Osteocyte (in vitro differentiated cells): Measurements from ENCODE around the gene CELF4. TPM values are rescaled to one million over a fixed set of nuclear protein-coding genes. Genes with fewer than 3 reads are reported as not detected.
"Not testable (repeated sequence)": the region's sequence is repeated elsewhere in the genome, so short reads cannot be mapped to it uniquely, and the experiment has no call there.

Source experiments
- DNase-seq: peaks from one replicate; pipeline ENCODE4 v3.0.0; 2021; ENCODE audit warnings: mixed read lengths; ENCODE audit not compliant: unreplicated experiment; ENCODE audit errors: extremely low spot score
- H3K27ac Mint-ChIP-seq: one replicate; pipeline ENCODE4 v1.8.0; 2021; ENCODE audit warnings: mild to moderate bottlenecking, mixed read lengths; ENCODE audit not compliant: unreplicated experiment
- H3K27me3 Mint-ChIP-seq: one replicate; pipeline ENCODE4 v1.8.0; 2021; ENCODE audit warnings: mixed read lengths; ENCODE audit not compliant: unreplicated experiment
- H3K36me3 Mint-ChIP-seq: one replicate; pipeline ENCODE4 v1.8.0; 2021; ENCODE audit warnings: mixed read lengths; ENCODE audit not compliant: unreplicated experiment
- H3K4me1 Mint-ChIP-seq: one replicate; pipeline ENCODE4 v1.8.0; 2021; ENCODE audit warnings: mixed read lengths; ENCODE audit not compliant: unreplicated experiment
- H3K4me3 Mint-ChIP-seq: one replicate; pipeline ENCODE4 v1.8.0; 2021; ENCODE audit warnings: mild to moderate bottlenecking, moderate library complexity, mixed read lengths; ENCODE audit not compliant: unreplicated experiment
- H3K9me3 Mint-ChIP-seq: one replicate; pipeline ENCODE4 v1.8.0; 2021; ENCODE audit warnings: mixed read lengths; ENCODE audit not compliant: unreplicated experiment
- CTCF ChIP-seq: fragments of 200-600 bp; sonication (generic); IDR thresholded peaks from 2 replicates; pipeline ENCODE4 v1.5.0; 2021; ENCODE audit warnings: antibody characterized with exemption, mild to moderate bottlenecking, moderate library complexity
- total RNA-seq: library from RNA; stranded (reverse); gene quantifications from 2 replicates; pipeline ENCODE4 v1.2.1, GENCODE V29; 2021

CELF4 gene
- total RNA-seq, 1 donor from 2014 or later = not detected

- peaks cover 41% of the 10 kb centered on the region for H3K27me3 Mint-ChIP-seq
- H3K36me3 Mint-ChIP-seq = no peaks in the 10 kb centered on the region
- no peak overlapping the region for H3K4me3 Mint-ChIP-seq
- no peak for TF ChIP-seq CTCF
- no peaks in the 10 kb centered on the region for H3K9me3 Mint-ChIP-seq
- no peaks in the 10 kb centered on the region for H3K4me1 Mint-ChIP-seq
- no peak overlapping the region for H3K27ac Mint-ChIP-seq
- no peak for DNase-seq
Measured at GRCh38 chr18:37362158-37362890, 203.3 kb downstream of the CELF4 start.

GRCh38 chr18:37361335-37362157, 204.1 kb downstream of the CELF4 start:
- H3K4me3 Mint-ChIP-seq = no peak overlapping the region
- H3K27me3 Mint-ChIP-seq = peaks cover 41% of the 10 kb centered on the region
- no peaks in the 10 kb centered on the region for H3K36me3 Mint-ChIP-seq
- H3K27ac Mint-ChIP-seq = no peak overlapping the region
- DNase-seq = no peak
- no peaks in the 10 kb centered on the region for H3K4me1 Mint-ChIP-seq
- no peaks in the 10 kb centered on the region for H3K9me3 Mint-ChIP-seq
- TF ChIP-seq CTCF = no peak

GRCh38 chr18:37358061-37358460, 207.5 kb downstream of the CELF4 start:
- not testable (repeated sequence) for H3K27ac Mint-ChIP-seq, H3K9me3 Mint-ChIP-seq, DNase-seq, H3K4me1 Mint-ChIP-seq, H3K36me3 Mint-ChIP-seq, H3K4me3 Mint-ChIP-seq
- peaks cover 28% of the 10 kb centered on the region for H3K27me3 Mint-ChIP-seq

- Mint-ChIP-seq H3K27me3 (peaks cover 10% of the 10 kb centered on the region), H3K36me3 (no peaks in the 10 kb centered on the region), H3K27ac (no peak overlapping the region), H3K9me3 (no peaks in the 10 kb centered on the region), H3K4me1 (no peaks in the 10 kb centered on the region), H3K4me3 (no peak overlapping the region)
- no peak for TF ChIP-seq CTCF
- no peak for DNase-seq
Measured at GRCh38 chr18:37355772-37356171, 209.8 kb downstream of the CELF4 start.

- no peaks in the 10 kb centered on the region for H3K4me1 Mint-ChIP-seq
- TF ChIP-seq CTCF = no peak
- H3K27ac Mint-ChIP-seq = no peak overlapping the region
- no peak for DNase-seq
- no peaks in the 10 kb centered on the region for H3K9me3 Mint-ChIP-seq
- H3K27me3 Mint-ChIP-seq = peaks cover 4% of the 10 kb centered on the region
- no peak overlapping the region for H3K4me3 Mint-ChIP-seq
- no peaks in the 10 kb centered on the region for H3K36me3 Mint-ChIP-seq
Measured at GRCh38 chr18:37351110-37351509, 214.5 kb downstream of the CELF4 start.
